B cell (primary cell): ENCODE measurements around the gene SLC44A3. TPM values are rescaled to one million over a fixed set of nuclear protein-coding genes. Genes with fewer than 3 reads are reported as not detected.
A peak's percentile ranks its signal among the peaks of the same experiment; 100 is the strongest.

Experiments used
- ATAC-seq: fragments of 200-7000 bp; cut with Tn5 transposase; one replicate; pipeline ENCODE4 v1.10.0; 2021; ENCODE audit warnings: low read depth, mild to moderate bottlenecking, moderate number of reproducible peaks, moderate library complexity
- CTCF ChIA-PET: fragments of 350-600 bp; sonication (Branson Sonifier 250); formaldehyde crosslinking; loops from one replicate; lab custom pipeline; 2021; ENCODE audit warnings: antibody characterized with exemption, inconsistent platforms; lab: Charles Lee
- POLR2A ChIA-PET: fragments of 350-600 bp; sonication (Branson Sonifier 250); formaldehyde crosslinking; loops from one replicate; lab custom pipeline; 2021; ENCODE audit warnings: antibody characterized with exemption; lab: Charles Lee
- DNase-seq: peaks from one replicate; pipeline ENCODE4 v3.0.0; 2013
- H2AFZ ChIP-seq: 2 replicates; pipeline ENCODE4 v1.6.1; 2012; ENCODE audit warnings: mild to moderate bottlenecking, low read depth, low read length; ENCODE audit not compliant: insufficient read depth, poor library complexity, severe bottlenecking
- H3K27ac ChIP-seq, 2 donors: 1 replicate in 1 of 2; 2 replicates in 1 of 2; pipeline ENCODE4 v1.5.1; 2012 to 2013; ENCODE audit warnings: low read length in 2 of 2, mild to moderate bottlenecking in 2 of 2, moderate library complexity in 1 of 2
- H3K27me3 ChIP-seq, 4 experiments: fragments of 200-600 bp in 1 of 4; sonication (generic) in 1 of 4; replicated peaks in 1 of 4; 1 replicate in 2 of 4; 2 replicates in 2 of 4; pipeline versions ENCODE4 v1.6.1 to v1.7.0; 2013 to 2016; ENCODE audit warnings: low read length in 3 of 4, mild to moderate bottlenecking in 2 of 4, mixed read lengths in 1 of 4, moderate library complexity in 1 of 4; ENCODE audit not compliant: insufficient read depth in 4 of 4, control insufficient read depth in 3 of 4; ENCODE audit errors: control extremely low read depth in 1 of 4
- H3K36me3 ChIP-seq, 2 experiments: replicated peaks in 1 of 2; 1 replicate in 1 of 2; 2 replicates in 1 of 2; pipeline versions ENCODE4 v1.6.1 to v1.7.1; 2013; ENCODE audit warnings: low read length in 1 of 2; ENCODE audit not compliant: insufficient read depth in 2 of 2, control insufficient read depth in 1 of 2; ENCODE audit errors: control extremely low read depth in 1 of 2, extremely low read depth in 1 of 2
- H3K4me1 ChIP-seq, 2 donors: fragments of 200-600 bp in 1 of 2; sonication (generic) in 1 of 2; 1 replicate in 1 of 2; 2 replicates in 1 of 2; pipeline versions ENCODE4 v1.5.1 to v1.6.1; 2013 to 2017; ENCODE audit warnings: low read length in 2 of 2; ENCODE audit not compliant: control insufficient read depth in 2 of 2, insufficient read depth in 2 of 2
- H3K4me2 ChIP-seq: replicated peaks from 2 replicates; pipeline ENCODE3; 2012; ENCODE audit warnings: mild to moderate bottlenecking, low read depth, low read length; ENCODE audit not compliant: poor library complexity, severe bottlenecking
- H3K4me3 ChIP-seq, 5 experiments: fragments of 200-600 bp in 1 of 5; sonication (generic) in 1 of 5; 1 replicate in 3 of 5; 2 replicates in 2 of 5; pipeline versions ENCODE4 v1.5.1 to v1.7.0; 2011 to 2016; ENCODE audit warnings: low read length in 4 of 5, mild to moderate bottlenecking in 4 of 5, low read depth in 2 of 5, control low read depth in 1 of 5, moderate library complexity in 1 of 5; ENCODE audit not compliant: insufficient read depth in 1 of 5; ENCODE audit errors: control extremely low read depth in 1 of 5, extremely low read depth in 1 of 5
- H3K79me2 ChIP-seq: fragments of 200-600 bp; sonication (generic); one replicate; pipeline ENCODE4 v1.6.0; 2016; ENCODE audit warnings: low read length; ENCODE audit not compliant: control insufficient read depth, insufficient read depth
- H3K9ac ChIP-seq: fragments of 200-600 bp; sonication (generic); 2 replicates; pipeline ENCODE4 v1.6.1; 2017; ENCODE audit warnings: mild to moderate bottlenecking, low read length, moderate library complexity
- H3K9me3 ChIP-seq, 3 donors: one replicate each; pipeline versions ENCODE4 v1.6.1 to v1.7.1; 2013; ENCODE audit warnings: low read length in 2 of 3; ENCODE audit not compliant: control insufficient read depth in 2 of 3, insufficient read depth in 1 of 3; ENCODE audit errors: control extremely low read depth in 1 of 3
- H4K20me1 ChIP-seq: 2 replicates; pipeline ENCODE4 v1.6.0; 2012; ENCODE audit warnings: mild to moderate bottlenecking, low read length; ENCODE audit not compliant: insufficient read depth, control insufficient read depth, poor library complexity, severe bottlenecking
- H3K27ac Mint-ChIP-seq: one replicate; pipeline ENCODE4 v1.8.0; 2021; ENCODE audit warnings: mixed read lengths
- H3K27me3 Mint-ChIP-seq: one replicate; pipeline ENCODE4 v1.8.0; 2021; ENCODE audit warnings: mixed read lengths
- H3K4me1 Mint-ChIP-seq: one replicate; pipeline ENCODE4 v1.8.0; 2021; ENCODE audit warnings: mixed read lengths
- H3K4me3 Mint-ChIP-seq: one replicate; pipeline ENCODE4 v1.8.0; 2021; ENCODE audit warnings: mixed read lengths
- H3K9me3 Mint-ChIP-seq: one replicate; pipeline ENCODE4 v1.8.0; 2022; ENCODE audit warnings: mixed read lengths; ENCODE audit not compliant: insufficient read depth
- CTCF ChIP-seq: fragments of 200-600 bp; IDR thresholded peaks from one replicate; pipeline ENCODE4 v1.8.0; 2022; ENCODE audit warnings: antibody characterized with exemption, mild to moderate bottlenecking
- EZH2 ChIP-seq: IDR thresholded peaks from 2 replicates; pipeline ENCODE4 v1.6.1; 2012; ENCODE audit warnings: borderline replicate concordance, low read depth, mild to moderate bottlenecking, moderate library complexity, low read length; ENCODE audit not compliant: insufficient read depth, poor library complexity, severe bottlenecking
- WGBS: methylation state at CpG from one replicate; pipeline ENCODE4 v1.1.5; 2013; ENCODE audit warnings: missing lambda C conversion rate; ENCODE audit not compliant: insufficient coverage; 5-methylcytosine and 5-hydroxymethylcytosine counted together
- intact Hi-C: fragments of 100-400 bp; cut with micrococcal nuclease; formaldehyde crosslinking; loops from one replicate; pipeline ENCODE4 v1.10.0; 2022
- polyA plus RNA-seq: library from polyadenylated mRNA; depleted of rRNA; stranded (reverse); fragments of >200 nt; gene quantifications from 2 replicates; pipeline ENCODE4 v1.2.3, GENCODE V29; 2012
- total RNA-seq, 2 donors: library from RNA; stranded (reverse); fragments of 120-200 nt in 1 of 2; gene quantifications; 1 replicate in 1 of 2; 2 replicates in 1 of 2; pipeline versions ENCODE4 v1.2.3 to v1.2.4, GENCODE V29; 2013 to 2022

SLC44A3 gene
- total and polyA plus RNA-seq, 2 donors (not counting 1 experiment from before 2014, with no cell fraction given), result not detected

- H3K27ac Mint-ChIP-seq, result peak overlapping the region; percentile 78
- Histone ChIP-seq H3K27me3 (peaks cover 0 to 30% (median 9%) of the 10 kb centered on the region in 4 experiments), H3K9ac (no peak overlapping the region), H3K4me3 (no peak overlapping the region), H3K27ac (no peak overlapping the region), H3K79me2 (no peaks in the 10 kb centered on the region), H3K4me1 (peaks cover 19 to 24% of the 10 kb centered on the region in 2 donors), H3K36me3 (no peaks in the 10 kb centered on the region), H4K20me1 (no peaks in the 10 kb centered on the region), H2AFZ (no peak overlapping the region), H3K9me3 (no peaks in the 10 kb centered on the region), H3K4me2 (no peak overlapping the region)
- ChIA-PET POLR2A (no interaction called here), CTCF (interaction anchor here (0.6 to 3.4 kb wide), 4 partner anchors 25 to 115 kb away, joined by 4 to 17 read pairs (median 8); no protein-coding TSS in a partner anchor)
- ATAC-seq (no peak), DNase-seq (no peak)
- peak overlapping the region; percentile 92 for H3K4me3 Mint-ChIP-seq
- peaks cover 27% of the 10 kb centered on the region for H3K27me3 Mint-ChIP-seq
- WGBS, result 96% methylated on average over 4 of the region's 7 CpGs
- intact Hi-C loops, result loop anchor here (5.0 kb wide), 3 partner anchors 49 to 1581 kb away; partner anchors contain the start of gene DR1
- no peak for TF ChIP-seq CTCF
- TF ChIP-seq EZH2, result no peak
- H3K4me1 Mint-ChIP-seq, result peaks cover 22% of the 10 kb centered on the region
- no peaks in the 10 kb centered on the region for H3K9me3 Mint-ChIP-seq
Measured at GRCh38 chr1:94928293-94928939, 108.3 kb downstream of the SLC44A3 start.
